ENCODE data around the gene ME1. TPM values are rescaled to one million over a fixed set of nuclear protein-coding genes. Genes with fewer than 3 reads are reported as not detected.

Gene ME1
- total RNA-seq, 1 experiment from 2014 or later = 5.3 TPM

- no peaks in the 10 kb centered on the region for H3K36me3 Mint-ChIP-seq
- H3K27me3 Mint-ChIP-seq (ENCODE audit: low read depth) = no peaks in the 10 kb centered on the region
- H3K4me1 Mint-ChIP-seq = 0 out of 2 replicates have a peak, but pooled peaks cover 4% of the 10 kb centered on the region
- DNase-seq (ENCODE audit: low spot score) = no peak
- H3K27ac Mint-ChIP-seq = no peak overlapping the region
- POLR2A ChIA-PET = no interaction called here
- no peak for ATAC-seq
- CTCF ChIA-PET = no interaction called here
- TF ChIP-seq CTCF (IDR thresholded peaks at IDR 0.05) (no peak), TP53 (CRISPR knock-in tag; IDR thresholded peaks at IDR 0.05) (no peak)
- H3K4me3 Mint-ChIP-seq = no peak overlapping the region
- peaks cover 12% of the 10 kb centered on the region for H3K9me3 Mint-ChIP-seq
Measured at GRCh38 chr6:83265384-83265783, 165.5 kb downstream of the ME1 start.

- Mint-ChIP-seq H3K27ac (no peak overlapping the region), H3K4me3 (no peak overlapping the region)
Measured at GRCh38 chr6:83260577-83260976, 170.3 kb downstream of the ME1 start.

More at GRCh38 chr6:83260577-83260976, 170.3 kb downstream of the ME1 start:
- ChIA-PET CTCF (no interaction called here), POLR2A (no interaction called here)
- TF ChIP-seq RORB (CRISPR knock-in tag; IDR thresholded peaks at IDR 0.05) (no peak), ZNF671 (CRISPR knock-in tag; IDR thresholded peaks at IDR 0.05) (no peak), RELA (CRISPR knock-in tag; IDR thresholded peaks at IDR 0.05; ENCODE audit: borderline replicate concordance) (no peak), NR2C2 (CRISPR knock-in tag; IDR thresholded peaks at IDR 0.05) (no peak), IRF1 (CRISPR knock-in tag; IDR thresholded peaks at IDR 0.05) (no peak), NR3C1 (CRISPR knock-in tag; conservative IDR thresholded peaks at IDR 0.05; ENCODE audit: low read depth) (no peak), USF2 (CRISPR knock-in tag; IDR thresholded peaks at IDR 0.05) (no peak), SMAD4 (CRISPR knock-in tag; IDR thresholded peaks at IDR 0.05) (no peak), ZNF532 (CRISPR knock-in tag; IDR thresholded peaks at IDR 0.05; ENCODE audit: borderline replicate concordance) (no peak), HMGA2 (CRISPR knock-in tag; IDR thresholded peaks at IDR 0.05) (no peak), CREM (CRISPR knock-in tag; IDR thresholded peaks at IDR 0.05) (no peak), ZNF219 (CRISPR knock-in tag; IDR thresholded peaks at IDR 0.05; ENCODE audit: borderline replicate concordance) (no peak), AFF4 (CRISPR knock-in tag; IDR thresholded peaks at IDR 0.05; ENCODE audit: borderline replicate concordance) (no peak), ATF2 (CRISPR knock-in tag; IDR thresholded peaks at IDR 0.05; ENCODE audit: borderline replicate concordance, low read depth) (no peak), ATF1 (CRISPR knock-in tag; IDR thresholded peaks at IDR 0.05) (no peak)
- Mint-ChIP-seq H3K27me3 (ENCODE audit: low read depth) (no peaks in the 10 kb centered on the region), H3K36me3 (no peaks in the 10 kb centered on the region), H3K9me3 (peaks cover 17% of the 10 kb centered on the region), H3K4me1 (0 out of 2 replicates have a peak, but pooled peaks cover 4% of the 10 kb centered on the region)
- ATAC-seq (no peak), DNase-seq (ENCODE audit: low spot score) (no peak)
